GM21447 (cell line): ENCODE results near the gene EPHB2.
"Not testable (repeated sequence)": the region's sequence is repeated elsewhere in the genome, so short reads cannot be mapped to it uniquely, and the experiment has no call there.

Experiments used
- ATAC-seq: cut with Tn5 transposase; IDR thresholded peaks from one replicate; pipeline ENCODE4 v1.9.1; 2021; ENCODE audit not compliant: unreplicated experiment

The EPHB2 gene

DNA sequence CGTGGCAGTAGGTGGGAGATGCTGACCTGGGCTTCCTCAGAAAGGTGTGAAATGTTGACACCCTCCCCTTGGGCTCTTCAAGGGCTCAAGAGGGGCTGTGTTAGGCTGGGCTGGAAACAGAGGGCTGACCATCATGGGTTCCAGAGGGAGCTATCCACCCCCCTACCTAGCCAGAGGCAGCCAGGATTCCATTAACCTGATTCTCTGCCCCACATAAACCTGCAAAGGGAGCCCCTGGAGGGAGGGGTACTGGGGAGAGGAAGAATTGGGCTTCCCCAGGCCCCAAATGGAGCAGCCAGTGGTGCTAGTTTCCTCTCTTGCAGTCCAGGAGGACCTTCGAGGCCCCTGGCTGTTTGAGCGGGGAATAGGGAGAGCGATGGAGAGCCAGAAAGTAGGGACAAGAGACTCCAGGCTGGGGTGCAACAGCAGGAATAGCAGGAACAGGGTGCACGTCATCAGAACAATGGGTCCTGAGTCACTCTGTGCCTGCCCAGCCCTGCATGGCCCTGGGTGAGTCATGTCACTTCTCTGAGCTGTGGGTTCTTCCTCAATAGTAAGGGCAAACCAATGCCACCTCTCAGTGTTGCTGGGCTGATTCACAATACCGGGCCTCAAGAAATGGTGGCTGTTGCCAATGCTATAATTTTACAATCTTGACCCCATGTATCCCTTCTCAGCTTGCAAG, 121.2 kb downstream of the EPHB2 start:
- ATAC-seq, result no peak

DNA sequence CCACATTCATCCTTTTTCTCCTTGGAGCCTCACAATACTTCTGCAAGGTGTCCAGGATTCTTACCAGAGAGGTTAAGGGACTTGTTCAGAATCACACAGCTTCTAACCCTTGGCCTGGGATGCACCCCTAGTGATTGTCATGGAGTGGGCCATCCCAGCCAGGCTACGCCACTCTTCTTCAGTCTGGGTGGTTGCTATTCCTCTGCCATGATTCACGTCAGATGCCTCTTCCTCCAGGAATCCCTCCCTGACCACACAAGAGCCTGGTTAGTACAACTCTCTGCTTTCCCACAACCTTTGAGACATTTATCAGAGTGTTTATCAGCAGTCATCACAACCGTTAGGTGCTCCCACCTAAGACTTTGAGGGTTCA, 121.8 kb downstream of the EPHB2 start:
- ATAC-seq, result no peak

DNA sequence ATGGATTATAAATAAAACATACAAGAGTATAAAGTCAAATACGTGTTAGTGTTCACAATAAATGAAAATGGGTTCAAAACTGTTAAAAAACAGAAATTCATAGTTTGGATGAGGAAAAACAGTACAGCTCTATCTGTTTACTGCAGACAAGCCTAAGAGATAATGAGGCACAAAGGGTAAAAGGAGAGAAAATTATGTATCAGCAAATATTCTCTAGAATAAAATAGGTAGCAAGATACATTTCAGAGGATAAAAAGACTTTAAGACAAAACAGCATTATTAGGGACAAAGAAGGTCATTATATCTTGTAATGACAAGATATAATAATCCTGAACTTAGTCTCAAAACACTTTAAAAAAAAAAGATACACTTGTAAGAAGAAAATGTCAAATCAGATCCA, 123.1 kb downstream of the EPHB2 start:
- ATAC-seq, result no peak

DNA sequence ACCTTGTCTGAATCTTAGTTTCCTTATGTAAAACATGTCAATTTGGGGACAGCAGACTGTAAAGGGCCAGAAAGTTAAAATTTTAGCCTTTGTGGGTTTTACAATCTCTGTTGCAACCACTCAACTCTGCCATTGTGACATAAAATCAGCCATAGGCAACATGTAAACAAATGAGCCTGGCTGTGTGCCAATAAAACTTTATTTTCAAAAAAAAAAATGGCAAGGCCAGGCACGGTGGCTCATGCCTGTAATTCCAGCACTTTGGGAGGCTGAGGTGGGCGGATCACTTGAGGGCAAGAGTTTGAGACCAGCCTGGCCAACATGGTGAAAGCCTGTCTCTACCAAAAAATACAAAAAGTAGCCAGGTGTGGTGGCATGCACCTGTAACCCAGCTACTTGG, 123.8 kb downstream of the EPHB2 start:
- ATAC-seq, result not testable (repeated sequence)

DNA sequence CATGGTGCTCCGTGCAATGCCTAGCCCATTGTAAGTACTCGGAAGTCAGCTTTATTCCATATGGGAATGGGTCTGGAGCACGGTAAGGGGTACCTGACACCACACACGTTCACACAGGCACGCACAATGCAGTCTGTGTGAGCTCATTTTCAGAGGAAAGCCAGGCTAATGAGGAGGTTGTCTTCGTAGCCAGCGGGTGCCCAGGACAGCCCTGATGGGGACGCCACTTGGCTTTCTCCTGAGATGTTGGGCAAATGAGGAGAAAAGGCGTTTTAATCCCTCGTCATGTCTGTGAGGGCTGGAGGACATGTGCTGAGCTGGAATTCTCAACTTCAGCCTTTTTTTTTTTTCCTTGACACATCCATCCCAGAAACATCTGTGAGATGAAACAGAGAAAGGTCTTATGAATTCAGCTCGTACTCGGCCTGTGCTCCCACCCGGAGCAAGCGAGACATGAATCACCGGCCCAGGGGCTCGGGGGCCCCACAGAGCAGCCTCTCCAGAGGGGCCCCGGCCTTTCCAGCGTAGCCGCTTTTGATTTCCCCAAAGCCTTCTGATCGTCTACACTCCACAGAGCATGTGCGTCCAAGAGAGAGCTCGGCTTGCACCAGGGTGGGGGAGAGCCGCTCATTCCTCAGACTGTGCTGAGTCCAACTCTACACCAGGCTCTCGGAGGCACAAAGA, 125.1 kb downstream of the EPHB2 start:
- ATAC-seq, result no peak

DNA sequence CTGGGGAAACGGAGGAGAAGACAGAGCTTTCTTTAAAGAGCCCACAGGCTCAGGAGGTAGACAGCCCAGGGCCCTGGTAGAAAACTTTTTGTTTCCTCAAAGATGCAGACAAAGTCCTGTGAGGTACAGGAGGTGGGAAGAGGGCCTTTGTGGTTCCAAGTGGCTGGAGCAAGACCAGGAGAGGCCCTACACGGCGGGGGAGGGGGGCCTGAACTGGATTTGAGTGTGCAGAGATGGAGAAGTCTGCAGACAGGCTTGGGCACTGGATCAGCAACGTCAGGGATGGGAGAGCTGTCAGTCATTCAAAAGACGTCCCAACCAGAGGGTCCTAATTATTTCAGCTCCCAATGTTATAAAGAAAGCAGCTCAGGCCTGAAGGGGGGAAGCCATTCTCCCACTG, 126.2 kb downstream of the EPHB2 start:
- no peak for ATAC-seq

DNA sequence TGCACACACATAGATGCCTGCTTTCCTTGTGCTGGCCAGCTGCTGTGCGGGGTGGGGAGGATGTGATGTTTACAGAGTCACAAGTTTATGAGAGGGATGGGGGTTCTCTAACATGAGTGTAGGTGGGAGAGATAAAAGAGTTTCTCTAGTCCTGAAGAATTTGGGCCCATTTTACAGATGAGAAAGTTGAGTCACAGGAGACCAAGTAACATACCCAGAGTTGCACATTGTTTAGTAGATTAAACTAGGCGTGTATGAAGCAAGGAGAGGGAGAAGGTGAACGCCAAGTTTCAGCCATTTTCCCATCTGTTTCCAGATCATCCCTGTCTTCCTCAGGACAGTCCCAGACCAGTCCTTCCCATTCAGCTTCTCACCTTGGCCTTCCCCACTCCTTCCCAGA, 126.7 kb downstream of the EPHB2 start:
- ATAC-seq, result no peak

DNA sequence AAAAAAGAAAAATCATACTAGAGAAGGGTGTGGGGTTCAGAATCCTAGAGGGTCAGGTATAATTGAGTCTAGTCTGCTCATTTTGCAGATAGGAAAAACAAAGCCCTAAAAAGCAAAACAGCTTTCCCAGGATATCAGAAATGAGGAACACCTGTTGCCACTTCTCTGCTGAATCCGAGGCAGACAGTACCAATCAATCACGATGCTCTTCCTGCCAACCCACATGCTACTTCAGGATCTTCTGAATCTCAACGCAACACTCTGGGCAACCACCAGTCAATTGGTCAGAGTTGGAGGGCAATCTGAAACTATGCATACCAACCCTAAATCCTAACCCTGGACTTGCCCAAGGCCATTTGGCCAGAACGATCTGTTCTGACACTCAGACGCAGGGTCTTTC, 128.3 kb downstream of the EPHB2 start:
- ATAC-seq, result no peak

DNA sequence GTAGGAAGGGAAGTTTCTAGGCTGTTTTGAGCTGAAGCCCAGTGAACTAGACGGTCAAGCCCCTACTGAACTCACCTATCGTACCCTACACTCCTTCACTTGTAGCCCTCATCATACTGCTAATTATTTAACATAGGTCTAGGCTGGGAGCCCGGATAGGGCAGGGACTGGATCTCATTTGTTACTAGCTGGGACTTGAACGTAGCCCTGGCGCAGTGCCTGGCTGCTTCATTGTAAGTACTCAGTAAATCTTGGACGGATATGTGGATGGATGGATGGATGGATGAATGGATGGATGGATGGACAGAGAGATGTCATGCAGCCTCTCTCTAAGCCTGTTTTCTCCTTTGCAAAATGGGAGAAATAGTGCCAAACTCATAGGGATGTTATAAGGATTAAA, 129.2 kb downstream of the EPHB2 start:
- no peak for ATAC-seq

DNA sequence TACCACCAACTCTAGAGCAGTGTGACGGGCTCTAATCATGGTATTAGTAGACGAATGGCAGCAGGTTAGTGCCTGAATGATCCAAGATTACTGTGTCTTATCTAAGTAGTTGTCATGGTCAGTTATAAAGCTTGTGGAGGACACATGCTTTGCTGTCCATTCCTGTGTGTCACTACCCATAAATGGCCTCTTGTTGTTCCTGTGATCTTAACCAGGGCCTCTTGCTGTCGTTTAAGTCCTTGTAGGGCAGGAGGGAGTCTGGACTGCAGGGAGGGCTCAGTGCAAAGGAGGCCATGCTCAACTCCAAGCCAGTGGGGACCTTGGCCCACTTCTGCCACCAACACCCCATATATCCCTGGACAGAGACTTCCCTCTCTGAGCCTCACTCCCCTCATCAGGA, 130.5 kb downstream of the EPHB2 start:
- ATAC-seq, result no peak

DNA sequence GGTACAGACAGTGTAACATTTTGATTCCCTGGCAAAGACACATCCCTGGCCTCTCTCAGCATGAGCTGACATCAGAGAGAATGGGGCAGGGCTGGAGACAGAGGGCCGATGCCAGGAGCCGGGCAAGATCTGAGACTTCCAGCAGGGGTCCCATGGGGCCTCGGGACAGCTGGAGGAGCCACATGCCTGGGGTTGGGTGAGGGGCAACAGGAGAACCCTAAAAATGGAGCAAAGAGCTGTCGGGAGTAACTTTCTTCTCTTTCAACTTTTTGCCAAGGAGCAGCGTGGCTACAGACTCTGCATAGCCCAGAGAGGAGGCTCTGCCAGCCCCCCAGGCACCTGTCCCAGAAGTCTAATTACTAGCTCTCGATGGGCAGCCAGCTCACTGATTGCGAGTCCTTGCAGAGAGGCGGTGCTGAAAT, 131.2 kb downstream of the EPHB2 start:
- no peak for ATAC-seq

DNA sequence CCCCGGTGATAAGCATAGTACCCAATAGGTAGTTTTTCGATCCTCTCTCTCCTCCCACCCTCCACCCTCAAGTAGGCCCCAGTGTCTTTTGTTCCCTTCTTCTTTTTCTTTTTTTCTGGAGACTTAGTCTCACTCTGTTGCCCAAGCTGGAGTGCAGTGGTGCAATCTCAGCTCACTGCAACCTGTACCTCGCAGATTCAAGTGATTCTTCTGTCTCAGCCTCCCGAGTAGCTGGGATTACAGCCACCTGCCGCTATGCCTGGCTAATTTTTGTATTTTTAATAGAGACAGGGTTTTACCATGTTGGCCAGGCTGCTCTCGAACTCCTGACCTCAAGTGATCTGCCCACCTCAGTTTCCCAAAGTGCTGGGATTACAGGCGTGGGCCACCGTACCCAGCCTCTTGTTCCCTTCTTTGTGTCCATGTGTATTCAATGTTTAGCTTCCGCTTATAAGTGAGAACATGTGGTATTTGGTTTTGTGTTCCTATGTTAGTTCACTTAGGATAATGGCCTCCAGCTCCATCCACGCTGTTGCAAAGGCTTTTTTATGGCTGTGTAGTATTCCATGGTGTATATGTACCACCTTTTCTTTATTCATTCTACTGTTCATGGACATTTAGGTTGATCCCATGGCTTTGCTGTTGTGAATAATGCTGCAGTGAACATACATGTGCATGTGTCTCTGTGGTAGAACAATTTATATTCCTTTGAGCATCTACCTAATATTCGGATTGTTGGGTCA, 133.0 kb downstream of the EPHB2 start:
- not testable (repeated sequence) for ATAC-seq

DNA sequence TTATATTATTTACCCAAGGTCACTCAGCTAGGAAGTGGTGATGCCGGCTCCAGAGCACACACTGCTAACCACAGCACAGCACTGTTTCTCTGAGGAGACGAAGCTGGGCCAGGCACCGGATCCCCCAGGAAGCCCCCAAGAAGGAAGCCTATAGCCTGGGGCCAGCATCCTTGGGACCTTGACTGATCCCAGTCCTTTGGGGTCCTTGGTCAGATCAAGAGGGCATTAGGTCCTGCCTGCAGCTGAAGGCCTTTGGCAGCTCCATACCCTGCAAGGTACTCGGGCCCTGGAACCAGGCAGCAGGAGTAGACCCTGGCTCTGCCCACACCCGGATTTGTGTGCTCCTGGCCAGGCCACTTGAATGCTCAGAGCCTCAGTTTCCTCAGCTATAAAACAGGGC, 134.0 kb downstream of the EPHB2 start:
- ATAC-seq, result no peak

DNA sequence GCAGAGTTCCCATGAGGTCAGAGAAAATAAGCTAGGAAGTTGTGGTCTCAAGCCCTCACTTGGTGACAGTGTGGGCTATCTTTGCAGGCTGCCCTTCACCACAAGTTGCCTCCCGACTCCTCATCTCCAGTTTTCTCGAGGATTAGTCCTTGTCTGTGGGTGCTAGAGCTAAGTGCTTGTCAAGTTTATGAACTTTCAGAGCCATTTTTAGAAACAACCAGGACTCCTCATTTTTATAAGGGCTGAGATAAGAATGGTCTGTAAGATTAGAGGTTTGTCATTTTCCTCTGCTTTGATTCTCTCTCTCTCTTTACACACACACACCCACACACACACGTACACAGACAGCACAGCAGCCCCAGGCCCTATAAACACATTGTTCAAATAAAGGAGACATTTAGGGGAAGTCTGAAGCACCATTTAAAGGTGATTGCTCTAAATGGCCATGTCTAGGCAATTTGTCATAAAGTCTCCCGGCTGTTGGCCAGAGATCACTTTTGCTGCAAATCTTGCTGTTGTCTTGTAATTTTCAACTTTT, 134.8 kb downstream of the EPHB2 start:
- no peak for ATAC-seq

DNA sequence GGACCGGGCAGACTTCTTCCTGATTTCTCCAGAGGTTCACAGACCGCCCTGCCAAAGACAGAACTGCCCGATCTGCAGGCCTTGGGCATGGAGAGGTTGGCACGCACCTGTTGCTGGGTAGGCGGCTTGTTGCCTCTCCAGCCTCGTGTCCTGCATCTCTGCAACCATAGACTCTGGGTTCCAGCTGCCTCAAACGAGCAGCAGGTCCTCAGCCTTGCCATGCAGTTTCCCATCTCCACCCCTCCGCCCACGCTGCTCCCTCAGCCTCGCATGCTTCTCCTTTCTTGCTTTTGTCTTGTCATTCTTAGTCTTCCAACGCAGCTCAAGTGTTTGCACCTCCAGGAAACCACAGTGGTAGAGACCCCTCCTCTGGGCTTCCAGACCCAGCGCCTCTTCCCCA, 135.8 kb downstream of the EPHB2 start:
- no peak for ATAC-seq

DNA sequence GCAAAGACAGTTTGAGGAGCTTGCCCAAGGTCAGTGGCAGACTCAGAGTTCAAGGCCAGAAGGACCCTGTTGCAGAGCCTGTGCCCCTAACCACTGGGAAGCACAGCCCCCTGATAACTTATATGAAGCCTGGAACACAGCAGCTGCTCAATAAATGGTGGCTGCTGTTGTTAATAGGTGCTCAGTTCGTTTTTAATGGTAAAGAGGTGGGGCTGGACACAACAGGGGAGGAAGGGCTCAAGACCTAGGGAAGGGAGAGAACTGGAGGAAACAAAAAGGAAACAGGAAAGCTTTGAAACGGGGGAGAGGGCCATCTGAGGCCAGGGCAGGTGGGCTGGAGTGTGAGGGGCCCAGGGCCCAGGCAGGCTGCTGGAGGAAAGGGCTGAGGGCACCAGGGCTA, 136.6 kb downstream of the EPHB2 start:
- ATAC-seq, result no peak

DNA sequence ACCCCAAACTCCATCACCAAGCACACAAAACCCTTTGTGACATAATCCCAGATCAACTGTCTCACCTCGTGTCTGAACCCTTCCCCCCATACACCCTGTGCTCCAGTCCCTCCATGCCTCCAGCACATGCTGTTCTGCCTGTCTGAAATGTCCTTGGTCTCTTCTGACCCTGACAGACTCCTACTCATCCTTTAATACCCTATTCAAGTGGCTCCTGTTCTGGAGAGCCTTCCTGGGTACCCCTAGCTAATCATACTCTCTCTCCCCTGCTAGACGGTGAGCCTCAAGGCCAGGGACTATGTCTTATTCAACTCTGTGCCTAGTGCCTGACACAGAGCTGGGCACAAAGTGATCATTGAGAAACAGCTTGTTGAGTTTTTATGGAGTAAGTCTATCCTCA, 137.1 kb downstream of the EPHB2 start:
- no peak for ATAC-seq

DNA sequence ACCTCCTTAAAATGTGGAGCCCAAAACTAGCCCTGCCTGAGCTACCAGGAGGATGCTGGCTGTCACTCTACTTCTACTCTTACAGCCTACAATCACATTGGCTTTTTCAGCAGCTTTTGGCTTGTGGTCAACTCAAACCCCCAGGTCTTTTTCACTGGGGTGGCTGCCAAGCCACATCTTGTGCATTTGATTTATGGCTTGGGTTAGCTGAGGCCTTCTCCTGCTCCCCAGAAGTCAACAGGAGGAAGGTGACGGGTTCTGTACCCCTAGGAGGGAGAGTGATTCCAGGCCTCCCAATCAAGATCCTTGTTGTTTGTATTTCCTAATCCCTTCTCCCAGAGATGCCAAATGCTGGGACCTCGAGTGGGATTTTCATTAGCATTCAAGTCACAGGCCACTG, 137.8 kb downstream of the EPHB2 start:
- no peak for ATAC-seq

DNA sequence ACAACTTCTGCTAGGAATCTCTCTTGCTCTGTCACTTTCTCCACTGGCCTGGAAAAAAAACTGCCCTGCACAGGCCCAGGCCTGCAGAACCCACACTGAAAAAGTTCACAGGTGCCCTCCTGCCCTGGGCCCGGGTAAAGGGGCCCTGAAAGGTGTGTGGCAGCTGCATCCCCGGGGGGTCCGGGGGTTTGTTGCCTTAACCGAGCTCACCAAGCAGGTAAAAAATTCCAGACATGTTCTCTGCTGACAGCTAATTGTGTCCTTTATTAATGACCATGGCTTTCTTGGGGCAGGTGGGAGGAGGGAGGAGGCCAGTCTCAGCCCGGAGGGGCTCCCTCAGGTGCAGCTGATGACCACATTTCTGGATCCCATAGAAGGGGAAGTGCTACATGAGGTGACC, 139.1 kb downstream of the EPHB2 start:
- no peak for ATAC-seq

DNA sequence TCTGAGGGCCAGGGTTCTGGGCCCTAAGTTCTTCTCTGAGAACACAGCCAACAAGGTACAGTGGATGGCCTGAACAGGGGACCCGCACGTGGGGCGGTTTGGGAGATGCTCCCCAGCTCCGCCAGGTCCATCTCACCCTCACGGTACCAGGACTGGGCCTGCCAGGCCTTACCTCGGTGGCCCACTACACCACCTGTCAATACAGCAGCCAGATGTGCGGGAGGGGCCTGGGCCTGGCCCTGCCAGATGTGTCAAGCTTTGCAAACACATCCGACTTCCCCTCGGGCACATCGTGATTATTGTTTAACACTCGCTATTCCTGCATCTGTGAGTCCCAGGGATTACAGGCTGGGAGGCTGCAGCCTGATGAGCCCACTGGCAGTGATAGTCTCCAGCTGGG, 139.6 kb downstream of the EPHB2 start:
- ATAC-seq, result no peak

DNA sequence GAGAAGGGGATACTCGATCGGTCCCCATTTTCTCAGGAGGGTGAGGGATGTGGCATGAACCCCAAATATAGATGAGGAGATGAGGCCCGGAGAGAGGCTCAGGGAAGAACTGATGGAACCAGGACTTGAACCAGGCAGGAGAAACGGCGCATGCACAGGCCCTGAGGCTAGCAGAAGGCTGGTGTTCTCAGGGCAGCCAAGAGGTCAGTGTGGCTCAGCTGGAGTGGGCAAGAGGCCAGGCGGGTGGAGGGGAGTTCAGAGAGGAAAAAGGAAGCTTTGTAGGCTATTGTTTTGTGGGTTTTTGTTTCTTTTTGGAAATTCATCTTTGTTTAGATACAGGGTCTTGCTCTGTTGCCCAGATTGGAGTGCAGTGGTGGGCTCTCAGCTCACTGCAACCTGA, 140.0 kb downstream of the EPHB2 start:
- no peak for ATAC-seq

DNA sequence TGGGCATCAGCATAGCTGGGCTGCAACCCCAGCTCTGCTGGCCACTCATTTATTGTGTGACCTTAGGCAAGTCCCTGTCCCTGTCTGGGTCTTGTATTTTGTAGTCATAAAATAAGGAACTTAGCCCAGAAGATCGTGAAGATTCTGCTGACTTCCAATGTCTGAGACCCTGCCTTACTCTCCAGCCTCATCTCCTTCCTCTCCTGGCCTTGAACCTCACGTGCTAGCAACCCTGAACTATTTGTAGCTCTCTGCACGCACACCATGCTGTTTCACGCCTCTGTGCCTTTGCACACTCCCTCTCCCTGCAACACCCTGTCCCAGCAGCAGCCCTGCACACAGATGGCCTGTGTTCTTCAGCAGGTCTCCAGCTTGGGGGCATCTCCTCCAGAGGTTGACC, 140.9 kb downstream of the EPHB2 start:
- no peak for ATAC-seq
